Neuron (in vitro differentiated cells): ENCODE data around the gene HMHB1.

ENCODE experiments used
- H2AFZ ChIP-seq: one replicate; pipeline ENCODE4 v1.6.1; 2013; ENCODE audit warnings: low read depth, mild to moderate bottlenecking, inconsistent platforms, low read length, moderate library complexity
- H3K27me3 ChIP-seq: one replicate; pipeline ENCODE4 v1.6.1; 2013; ENCODE audit warnings: low read length; ENCODE audit not compliant: insufficient read depth
- H3K36me3 ChIP-seq: one replicate; pipeline ENCODE4 v1.6.1; 2013; ENCODE audit warnings: low read length; ENCODE audit not compliant: insufficient read depth
- H3K4me1 ChIP-seq: one replicate; pipeline ENCODE4 v1.6.1; 2013; ENCODE audit warnings: low read length; ENCODE audit not compliant: insufficient read depth
- H3K4me3 ChIP-seq: 2 replicates; pipeline ENCODE4 v1.5.1; 2013; ENCODE audit warnings: mild to moderate bottlenecking, low read length, moderate library complexity
- H3K9me3 ChIP-seq: one replicate; pipeline ENCODE4 v1.6.1; 2013; ENCODE audit warnings: low read length

The HMHB1 gene

GRCh38 chr5:143812085-143812705, at the start of gene HMHB1:
Gene HMHB1, plus strand, starts transcription at chr5:143812161.
- no peaks in the 10 kb centered on the region for H3K9me3 ChIP-seq
- no peaks in the 10 kb centered on the region for H3K27me3 ChIP-seq
- H3K4me3 ChIP-seq = no peak within 1 kb of the TSS
- no peaks in the 10 kb centered on the region for H3K4me1 ChIP-seq
- no peak within 1 kb of the TSS for H2AFZ ChIP-seq
- no peaks in the 10 kb centered on the region for H3K36me3 ChIP-seq

DNA sequence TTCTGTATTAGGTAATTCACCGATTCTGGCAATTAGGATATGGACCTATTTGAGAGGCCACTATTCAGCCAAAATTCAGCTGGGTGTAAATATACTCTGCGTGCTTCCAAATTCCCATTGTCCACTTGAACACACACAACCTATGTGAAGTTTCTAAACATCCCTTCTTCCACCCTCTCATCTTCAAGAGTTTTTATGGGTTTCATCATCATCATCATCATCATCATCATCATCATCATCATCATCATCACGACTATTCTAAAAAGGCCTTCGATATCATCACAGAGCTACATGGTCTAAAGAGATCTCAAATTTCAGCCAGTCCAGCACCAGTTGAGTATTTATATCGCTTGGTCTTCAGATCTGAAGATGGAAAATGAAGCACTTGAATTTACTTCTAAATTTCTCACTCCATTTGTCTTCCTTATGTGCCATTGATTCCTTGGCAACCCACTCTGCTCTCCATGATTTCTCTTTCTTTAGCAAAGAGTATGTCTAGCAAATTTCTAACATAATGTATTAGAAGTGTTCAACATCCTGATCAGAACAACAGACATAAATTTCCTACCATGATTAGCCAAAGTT, 49.2 kb upstream of the HMHB1 start:
- Histone ChIP-seq H3K9me3 (no peaks in the 10 kb centered on the region), H2AFZ (no peak overlapping the region), H3K4me3 (no peak overlapping the region), H3K27me3 (no peaks in the 10 kb centered on the region), H3K36me3 (no peaks in the 10 kb centered on the region), H3K4me1 (no peaks in the 10 kb centered on the region)

GRCh38 chr5:143767162-143767561, 44.8 kb upstream of the HMHB1 start:
- no peaks in the 10 kb centered on the region for H3K9me3 ChIP-seq
- no peak overlapping the region for H3K4me3 ChIP-seq
- no peak overlapping the region for H2AFZ ChIP-seq
- H3K36me3 ChIP-seq = no peaks in the 10 kb centered on the region
- no peaks in the 10 kb centered on the region for H3K4me1 ChIP-seq
- no peaks in the 10 kb centered on the region for H3K27me3 ChIP-seq

DNA sequence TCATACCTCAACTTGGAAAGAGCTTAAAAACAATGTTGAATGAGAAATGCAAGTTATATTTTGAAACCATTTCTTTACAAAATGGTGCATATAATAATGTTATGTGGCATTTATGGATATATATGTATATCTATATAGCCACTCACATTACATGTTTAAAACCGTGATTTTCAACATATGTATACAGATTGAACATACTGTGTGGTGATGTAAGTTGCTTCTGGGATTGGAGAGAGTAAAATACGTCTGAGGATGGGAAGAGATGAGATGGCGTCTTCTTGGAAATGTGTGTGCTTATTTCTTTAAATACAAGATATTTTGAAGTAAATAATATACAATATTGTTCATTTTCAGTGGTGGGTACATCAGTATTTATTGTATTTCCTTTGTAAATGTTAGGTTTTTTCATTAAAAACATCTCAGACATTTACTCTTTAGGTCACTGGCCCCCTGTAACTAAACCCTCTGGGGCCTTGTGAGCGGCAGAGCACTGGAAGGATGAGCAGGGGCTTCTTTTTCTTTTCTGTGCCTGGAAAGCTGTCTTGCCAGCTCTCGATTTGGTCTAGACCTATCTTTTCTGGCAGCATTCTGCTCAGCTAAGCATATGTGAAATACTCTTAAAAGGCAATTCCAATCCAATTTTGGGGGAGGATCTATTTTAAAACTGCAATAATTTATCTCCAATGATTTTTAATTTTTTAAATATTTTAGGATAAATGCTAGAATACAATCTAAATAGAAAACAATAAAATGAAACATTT, 42.8 kb upstream of the HMHB1 start:
- no peaks in the 10 kb centered on the region for H3K27me3 ChIP-seq
- no peaks in the 10 kb centered on the region for H3K36me3 ChIP-seq
- H3K4me3 ChIP-seq = no peak overlapping the region
- no peak overlapping the region for H2AFZ ChIP-seq
- H3K9me3 ChIP-seq = no peaks in the 10 kb centered on the region
- no peaks in the 10 kb centered on the region for H3K4me1 ChIP-seq

- H3K36me3 ChIP-seq = no peaks in the 10 kb centered on the region
- H3K9me3 ChIP-seq = no peaks in the 10 kb centered on the region
- H3K4me1 ChIP-seq = peaks cover 5% of the 10 kb centered on the region
- H3K4me3 ChIP-seq = no peak overlapping the region
- H2AFZ ChIP-seq = no peak overlapping the region
- no peaks in the 10 kb centered on the region for H3K27me3 ChIP-seq
Observed at GRCh38 chr5:143770450-143770849, 41.5 kb upstream of the HMHB1 start.

GRCh38 chr5:143771189-143771588, 40.8 kb upstream of the HMHB1 start:
- Histone ChIP-seq H3K27me3 (no peaks in the 10 kb centered on the region), H3K36me3 (no peaks in the 10 kb centered on the region), H3K4me3 (no peak overlapping the region), H3K4me1 (peaks cover 5% of the 10 kb centered on the region), H3K9me3 (no peaks in the 10 kb centered on the region), H2AFZ (no peak overlapping the region)

- H3K4me3 ChIP-seq = no peak overlapping the region
- no peaks in the 10 kb centered on the region for H3K27me3 ChIP-seq
- no peak overlapping the region for H2AFZ ChIP-seq
- H3K9me3 ChIP-seq = no peaks in the 10 kb centered on the region
- H3K36me3 ChIP-seq = no peaks in the 10 kb centered on the region
- peaks cover 5% of the 10 kb centered on the region for H3K4me1 ChIP-seq
Observed at GRCh38 chr5:143771602-143772001, 40.4 kb upstream of the HMHB1 start.

DNA sequence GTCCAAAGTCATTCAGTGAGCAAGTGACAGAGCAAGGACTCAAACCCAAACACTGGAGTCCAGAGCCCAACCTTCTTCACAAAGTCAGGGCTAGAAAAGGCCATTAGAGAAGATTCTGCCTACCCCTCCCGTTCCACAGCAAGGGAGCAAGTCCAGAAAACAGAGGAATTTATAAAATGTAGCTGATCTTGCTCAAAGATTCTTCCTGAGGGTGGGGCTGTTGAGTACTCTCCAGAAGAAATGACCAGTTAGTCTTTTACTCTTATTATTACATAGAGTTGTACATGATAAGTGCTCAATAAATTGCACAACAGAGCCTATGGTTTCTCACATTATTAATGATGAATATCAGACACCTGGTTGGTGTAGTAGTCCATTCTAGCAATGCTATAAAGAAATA, 39.3 kb upstream of the HMHB1 start:
- Histone ChIP-seq H3K4me1 (peaks cover 5% of the 10 kb centered on the region), H3K9me3 (no peaks in the 10 kb centered on the region), H3K27me3 (no peaks in the 10 kb centered on the region), H3K4me3 (no peak overlapping the region), H3K36me3 (no peaks in the 10 kb centered on the region), H2AFZ (no peak overlapping the region)

- Histone ChIP-seq H3K4me1 (peaks cover 5% of the 10 kb centered on the region), H3K4me3 (no peak overlapping the region), H3K36me3 (no peaks in the 10 kb centered on the region), H3K27me3 (no peaks in the 10 kb centered on the region), H2AFZ (no peak overlapping the region), H3K9me3 (no peaks in the 10 kb centered on the region)
Observed at GRCh38 chr5:143775258-143775657, 36.7 kb upstream of the HMHB1 start.

DNA sequence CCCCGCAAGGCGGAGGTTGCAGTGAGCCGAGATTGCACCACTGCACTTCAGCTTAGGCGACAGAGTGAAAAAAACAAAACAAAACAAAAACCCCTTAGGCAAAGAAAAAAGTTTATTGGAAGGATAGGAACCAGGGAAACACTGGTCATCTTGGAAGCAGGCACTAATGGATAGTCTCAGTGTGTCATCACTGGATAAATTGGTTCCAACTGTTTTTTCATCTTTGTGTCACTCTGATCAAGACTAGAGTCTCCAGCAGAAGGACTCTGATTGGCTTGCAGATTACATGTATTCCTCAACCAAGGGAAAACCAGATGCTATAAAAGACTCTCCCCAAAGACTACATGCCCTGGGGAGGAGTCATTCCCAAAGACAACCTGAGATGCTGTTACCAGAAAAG, 35.0 kb upstream of the HMHB1 start:
- Histone ChIP-seq H3K4me1 (peaks cover 8% of the 10 kb centered on the region), H2AFZ (no peak overlapping the region), H3K27me3 (no peaks in the 10 kb centered on the region), H3K9me3 (no peaks in the 10 kb centered on the region), H3K36me3 (no peaks in the 10 kb centered on the region), H3K4me3 (no peak overlapping the region)

DNA sequence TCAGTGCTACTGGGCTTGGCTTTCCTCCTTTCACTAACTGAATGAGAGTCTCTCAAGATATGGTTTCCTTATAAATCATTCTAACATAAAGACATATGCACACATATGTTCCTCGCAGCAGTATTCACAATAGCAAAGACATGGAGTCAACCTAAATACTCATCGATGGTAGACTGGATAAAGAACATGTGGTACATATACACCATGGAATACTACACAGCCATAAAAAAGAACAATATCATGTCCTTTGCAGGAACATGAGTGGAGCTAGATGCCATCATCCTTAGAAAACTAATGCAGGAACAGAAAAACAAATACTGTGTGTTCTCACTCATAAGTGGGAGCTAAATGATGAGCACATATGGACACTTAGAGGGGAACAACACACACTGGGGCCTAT, 32.5 kb upstream of the HMHB1 start:
- Histone ChIP-seq H3K4me3 (no peak overlapping the region), H3K9me3 (no peaks in the 10 kb centered on the region), H3K4me1 (peaks cover 25% of the 10 kb centered on the region), H3K27me3 (no peaks in the 10 kb centered on the region), H3K36me3 (no peaks in the 10 kb centered on the region), H2AFZ (no peak overlapping the region)

GRCh38 chr5:143781993-143782520, 29.9 kb upstream of the HMHB1 start:
- no peaks in the 10 kb centered on the region for H3K27me3 ChIP-seq
- no peak overlapping the region for H2AFZ ChIP-seq
- H3K9me3 ChIP-seq = no peaks in the 10 kb centered on the region
- no peaks in the 10 kb centered on the region for H3K36me3 ChIP-seq
- H3K4me3 ChIP-seq = no peak overlapping the region
- H3K4me1 ChIP-seq = peaks cover 20% of the 10 kb centered on the region

GRCh38 chr5:143782588-143783386, 29.2 kb upstream of the HMHB1 start:
- H3K9me3 ChIP-seq = no peaks in the 10 kb centered on the region
- H3K36me3 ChIP-seq = no peaks in the 10 kb centered on the region
- no peak overlapping the region for H3K4me3 ChIP-seq
- no peak overlapping the region for H2AFZ ChIP-seq
- H3K27me3 ChIP-seq = no peaks in the 10 kb centered on the region
- peaks cover 20% of the 10 kb centered on the region for H3K4me1 ChIP-seq
